Esophagus muscularis mucosa (tissue), 4 donors: Measurements from ENCODE around the gene TSFM. TPM values are rescaled to one million over a fixed set of nuclear protein-coding genes. Genes with fewer than 3 reads are reported as not detected.

ENCODE experiments used
- DNase-seq: peaks from one replicate; pipeline ENCODE4 v3.0.0-alpha.2; 2017; ENCODE audit errors: extremely low spot score
- H3K27ac ChIP-seq, 4 donors: fragments of 200-600 bp; sonication (generic); replicated peaks in 1 of 4; 1 replicate in 3 of 4; 2 replicates in 1 of 4; pipeline ENCODE4 v1.5.1; 2016 to 2019; ENCODE audit warnings: mild to moderate bottlenecking in 1 of 4
- H3K27me3 ChIP-seq, 4 donors: fragments of 200-600 bp; sonication (generic); one replicate each; pipeline versions ENCODE4 v1.5.1 to v1.6.0; 2016 to 2019
- H3K36me3 ChIP-seq, 4 donors: fragments of 200-600 bp; sonication (generic); one replicate each; pipeline ENCODE4 v1.5.1; 2016 to 2019
- H3K4me1 ChIP-seq, 4 donors: fragments of 200-600 bp; sonication (generic); one replicate each; pipeline ENCODE4 v1.5.1; 2016 to 2019
- H3K4me3 ChIP-seq, 4 donors: fragments of 200-600 bp; sonication (generic); 1 replicate in 2 of 4; 2 replicates in 2 of 4; pipeline ENCODE4 v1.5.1; 2016 to 2019; ENCODE audit warnings: mild to moderate bottlenecking in 4 of 4, moderate library complexity in 1 of 4
- H3K9me3 ChIP-seq, 4 donors: fragments of 200-600 bp; sonication (generic); 1 replicate in 3 of 4; 2 replicates in 1 of 4; pipeline ENCODE4 v1.5.1; 2016 to 2019
- EP300 ChIP-seq: sonication (generic); formaldehyde crosslinking; IDR thresholded peaks from one replicate; pipeline ENCODE4 v1.6.1; 2017; ENCODE audit warnings: antibody characterized with exemption
- POLR2A ChIP-seq: fragments of 450-650 bp; IDR thresholded peaks from one replicate; pipeline ENCODE4 v1.6.1; 2017; ENCODE audit warnings: antibody characterized with exemption, moderate library complexity, mild to moderate bottlenecking, low read depth
- POLR2AphosphoS5 ChIP-seq, 2 donors: sonication (generic); formaldehyde crosslinking; IDR thresholded peaks; one replicate each; pipeline ENCODE4 v1.6.1; 2017; ENCODE audit warnings: antibody characterized with exemption in 2 of 2
- WGBS: methylation state at CpG from one replicate; pipeline ENCODE4 v1.1.5; 2018; 5-methylcytosine and 5-hydroxymethylcytosine counted together
- intact Hi-C: fragments of 100-400 bp; cut with DNase I; formaldehyde crosslinking; loops from one replicate; pipeline ENCODE4 v1.15.1; 2023
- total RNA-seq, 4 donors: library from RNA; depleted of rRNA; stranded (reverse); fragments of >200 nt; gene quantifications; one replicate each; pipeline versions ENCODE4 v1.1.0 to v1.2.1, GENCODE V29; 2016
- TF ChIP-seq, protein P1 (sequence below), 3 experiments: fragments of 200-600 bp in 2 of 3; fragments of 450-650 bp in 1 of 3; sonication (generic) in 2 of 3; IDR thresholded peaks; one replicate each; pipeline ENCODE4 v1.5.1; 2017 to 2019; ENCODE audit warnings: antibody characterized with exemption in 3 of 3, mild to moderate bottlenecking in 2 of 3, moderate library complexity in 1 of 3

TSFM gene
- total RNA-seq, 4 donors from 2014 or later: 17.6 to 38.4 (median 29.2) TPM

DNA sequence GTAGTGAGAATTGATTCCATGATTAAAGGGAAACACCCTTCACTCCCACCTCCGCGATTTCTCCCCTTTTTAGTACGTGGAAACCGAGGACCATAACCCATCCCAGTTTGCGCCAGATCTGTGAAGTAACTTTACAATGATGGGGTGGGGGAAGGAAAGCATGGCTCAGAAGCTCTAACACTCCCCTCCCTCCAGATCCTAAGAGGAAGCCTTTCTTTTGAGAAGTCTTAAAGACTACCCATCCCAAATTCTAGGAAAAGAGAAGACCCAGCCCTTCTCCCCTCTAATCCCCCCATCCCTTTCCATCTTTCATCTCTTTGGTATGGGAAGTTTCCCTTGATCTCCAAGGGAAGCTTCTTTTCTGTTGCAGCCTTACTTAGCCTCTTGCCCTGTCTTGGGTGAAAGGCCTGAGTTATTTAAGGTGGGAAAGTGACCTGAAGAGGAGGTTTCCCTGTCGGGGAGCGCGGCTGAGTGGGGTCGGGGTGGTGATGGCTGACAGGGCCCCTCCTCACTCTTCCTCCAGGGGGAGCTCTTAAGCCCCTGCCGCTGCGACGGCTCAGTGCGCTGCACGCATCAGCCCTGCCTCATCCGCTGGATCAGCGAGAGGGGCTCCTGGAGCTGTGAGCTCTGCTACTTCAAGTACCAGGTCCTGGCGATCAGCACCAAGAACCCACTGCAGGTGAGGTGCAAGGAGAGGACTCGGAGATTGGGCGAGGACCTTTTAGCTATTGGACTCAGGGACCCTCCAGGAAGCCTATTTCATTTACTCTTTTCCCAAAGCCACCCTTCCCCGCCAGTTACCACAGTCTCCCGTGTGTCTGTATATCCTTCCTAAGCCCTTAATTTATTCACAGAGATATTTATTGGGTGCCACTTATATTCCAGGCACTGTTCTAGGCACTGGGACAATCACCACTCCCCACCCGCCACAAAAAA is 25.9 kb upstream of the TSFM start:
- TF ChIP-seq POLR2A (no peak), POLR2AphosphoS5 (IDR thresholded peaks at IDR 0.05) (no peak), EP300 (no peak)
- TF ChIP-seq, protein P1, sequence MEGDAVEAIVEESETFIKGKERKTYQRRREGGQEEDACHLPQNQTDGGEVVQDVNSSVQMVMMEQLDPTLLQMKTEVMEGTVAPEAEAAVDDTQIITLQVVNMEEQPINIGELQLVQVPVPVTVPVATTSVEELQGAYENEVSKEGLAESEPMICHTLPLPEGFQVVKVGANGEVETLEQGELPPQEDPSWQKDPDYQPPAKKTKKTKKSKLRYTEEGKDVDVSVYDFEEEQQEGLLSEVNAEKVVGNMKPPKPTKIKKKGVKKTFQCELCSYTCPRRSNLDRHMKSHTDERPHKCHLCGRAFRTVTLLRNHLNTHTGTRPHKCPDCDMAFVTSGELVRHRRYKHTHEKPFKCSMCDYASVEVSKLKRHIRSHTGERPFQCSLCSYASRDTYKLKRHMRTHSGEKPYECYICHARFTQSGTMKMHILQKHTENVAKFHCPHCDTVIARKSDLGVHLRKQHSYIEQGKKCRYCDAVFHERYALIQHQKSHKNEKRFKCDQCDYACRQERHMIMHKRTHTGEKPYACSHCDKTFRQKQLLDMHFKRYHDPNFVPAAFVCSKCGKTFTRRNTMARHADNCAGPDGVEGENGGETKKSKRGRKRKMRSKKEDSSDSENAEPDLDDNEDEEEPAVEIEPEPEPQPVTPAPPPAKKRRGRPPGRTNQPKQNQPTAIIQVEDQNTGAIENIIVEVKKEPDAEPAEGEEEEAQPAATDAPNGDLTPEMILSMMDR (IDR thresholded peaks at IDR 0.05): peak; percentile 44 to 72 (median 49)
- peaks cover 16 to 48% (median 32%) of the 10 kb centered on the region in 4 donors for H3K4me1 ChIP-seq
- H3K4me3 ChIP-seq: peak overlapping the region; percentile 74 to 91 (median 86)
- 51% methylated on average over 22 of the region's 22 CpGs for WGBS
- H3K36me3 ChIP-seq: peaks cover 0 to 27% (median 16%) of the 10 kb centered on the region in 4 donors
- H3K27me3 ChIP-seq: peaks cover 0 to 7% (median 3%) of the 10 kb centered on the region in 4 donors
- no peaks in the 10 kb centered on the region for H3K9me3 ChIP-seq
- H3K27ac ChIP-seq: peak overlapping the region in 2 of 4 donors; percentile 65 to 69
- DNase-seq: no peak
- intact Hi-C loops: no loop called here

DNA sequence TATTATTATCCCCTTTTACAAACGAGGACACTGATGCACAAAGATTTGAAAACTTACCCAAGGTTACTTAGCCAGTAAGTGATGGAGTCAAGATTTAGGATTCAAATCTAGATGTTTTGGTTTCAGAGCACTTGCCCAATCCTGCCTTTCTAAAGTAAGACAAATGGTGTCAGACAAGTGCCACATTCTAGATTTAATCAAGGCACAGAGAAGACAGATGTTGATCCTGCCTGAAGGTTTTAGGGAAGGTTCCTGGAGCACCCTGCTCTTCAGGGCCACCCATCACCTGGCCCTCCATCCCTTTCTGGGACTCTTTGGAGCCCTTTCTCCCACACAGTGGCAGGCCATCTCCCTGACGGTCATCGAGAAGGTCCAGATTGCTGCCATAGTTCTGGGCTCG is 24.8 kb upstream of the TSFM start:
- Histone ChIP-seq H3K36me3 (peaks cover 0 to 27% (median 16%) of the 10 kb centered on the region in 4 donors), H3K4me3 (no peak overlapping the region), H3K9me3 (no peaks in the 10 kb centered on the region), H3K27ac (no peak overlapping the region), H3K27me3 (peaks cover 0 to 18% (median 7%) of the 10 kb centered on the region in 4 donors), H3K4me1 (peaks cover 16 to 41% (median 28%) of the 10 kb centered on the region in 4 donors)
- no peak for DNase-seq
- no peak for TF ChIP-seq POLR2A
- TF ChIP-seq POLR2AphosphoS5 (IDR thresholded peaks at IDR 0.05): no peak
- no peak for TF ChIP-seq EP300
- TF ChIP-seq, protein P1 (IDR thresholded peaks at IDR 0.05): no peak
- intact Hi-C loops: no loop called here
- WGBS: 96% methylated on average over 4 of the region's 4 CpGs

- TF ChIP-seq, protein P1 (IDR thresholded peaks at IDR 0.05): no peak
- no peak for TF ChIP-seq POLR2A
- no peak for TF ChIP-seq EP300
- no peak for TF ChIP-seq POLR2AphosphoS5 (IDR thresholded peaks at IDR 0.05)
- intact Hi-C loops: no loop called here
Measured at GRCh38 chr12:57758552-57759359, 23.8 kb upstream of the TSFM start.

DNA sequence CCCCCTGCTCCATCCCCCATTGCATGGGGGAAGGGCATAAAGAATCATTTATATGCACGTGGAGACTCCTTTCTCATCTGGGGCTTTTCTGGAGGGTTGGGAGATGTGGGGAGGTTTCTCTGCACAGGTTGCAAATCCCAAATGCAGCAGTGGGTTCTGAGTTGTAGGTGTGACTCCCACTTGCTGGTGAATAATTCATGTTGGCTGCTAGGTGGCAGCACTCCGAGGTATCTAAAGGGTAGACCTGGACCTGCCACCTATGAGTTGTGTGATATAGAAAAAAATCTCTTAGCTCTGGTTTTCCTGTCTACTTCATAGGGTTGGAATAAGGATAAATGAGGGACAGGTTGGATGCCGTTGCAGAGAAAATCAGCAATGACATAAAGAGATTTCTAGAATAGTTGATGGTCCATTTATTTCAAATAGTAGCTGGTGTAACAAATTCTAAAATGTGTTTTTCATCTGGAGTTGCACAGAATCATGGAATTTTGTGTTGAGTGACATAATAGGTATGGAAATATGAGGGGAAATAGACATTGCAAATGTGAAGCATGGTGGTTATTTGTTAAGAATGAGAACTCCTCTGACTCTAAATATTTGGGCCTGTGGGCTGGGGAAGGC is 23.1 kb upstream of the TSFM start:
- no peak for DNase-seq
- 45% methylated on average over 3 of the region's 3 CpGs for WGBS
- no peak overlapping the region for H3K27ac ChIP-seq
- H3K9me3 ChIP-seq: no peaks in the 10 kb centered on the region
- intact Hi-C loops: no loop called here
- peaks cover 0 to 27% (median 16%) of the 10 kb centered on the region in 4 donors for H3K36me3 ChIP-seq
- TF ChIP-seq, protein P1 (IDR thresholded peaks at IDR 0.05): peak in 1 of 3 experiments; percentile 36
- no peak for TF ChIP-seq POLR2A
- peaks cover 9 to 32% (median 21%) of the 10 kb centered on the region in 4 donors for H3K4me1 ChIP-seq
- H3K27me3 ChIP-seq: peaks cover 0 to 35% (median 20%) of the 10 kb centered on the region in 4 donors
- H3K4me3 ChIP-seq: no peak overlapping the region

More at GRCh38 chr12:57758552-57759359, 23.8 kb upstream of the TSFM start:
- WGBS: 92% methylated on average over 18 of the region's 25 CpGs
- DNase-seq: no peak
- no peaks in the 10 kb centered on the region for H3K9me3 ChIP-seq
- H3K27me3 ChIP-seq: peaks cover 0 to 28% (median 13%) of the 10 kb centered on the region in 4 donors
- no peak overlapping the region for H3K4me3 ChIP-seq
- H3K36me3 ChIP-seq: peaks cover 0 to 27% (median 16%) of the 10 kb centered on the region in 4 donors
- H3K4me1 ChIP-seq: peaks cover 16 to 33% (median 24%) of the 10 kb centered on the region in 4 donors
- H3K27ac ChIP-seq: no peak overlapping the region
